SHP77 (cell line): ENCODE results near the gene SNAP25.
A peak's percentile ranks its signal among the peaks of the same experiment; 100 is the strongest.

Experiments
- DNase-seq, 2 experiments: peaks; one replicate each; lab custom pipeline; 2025; lab: John Stamatoyannopoulos, UW

Gene SNAP25

GRCh38 chr20:10216146-10216791, 2.4 kb upstream of the SNAP25 start:
- peak in 1 of 2 experiments; percentile 24 for DNase-seq

- peak; percentile 94 to 99 for DNase-seq
These were observed 764 bp upstream of the SNAP25 start for GRCh38 chr20:10217721-10218410.

GRCh38 chr20:10219452-10219791, 792 bp downstream of the SNAP25 start:
- peak; percentile 68 to 77 for DNase-seq

GRCh38 chr20:10219993-10220750, 1.5 kb downstream of the SNAP25 start:
- DNase-seq: no peak

GRCh38 chr20:10221021-10221420, 2.4 kb downstream of the SNAP25 start:
- DNase-seq: peak; percentile 57 to 69

- DNase-seq: peak in 1 of 2 experiments; percentile 24
These were observed 6.9 kb downstream of the SNAP25 start for GRCh38 chr20:10225439-10226060.

- peak; percentile 29 to 47 for DNase-seq
These were observed 9.7 kb downstream of the SNAP25 start for GRCh38 chr20:10228330-10228729.

GRCh38 chr20:10231290-10231689, 12.7 kb downstream of the SNAP25 start:
- no peak for DNase-seq

GRCh38 chr20:10236540-10237533, 18.2 kb downstream of the SNAP25 start:
- DNase-seq: no peak

GRCh38 chr20:10239954-10240353, 21.3 kb downstream of the SNAP25 start:
- DNase-seq: peak; percentile 69 to 85

GRCh38 chr20:10240655-10241054, 22.0 kb downstream of the SNAP25 start:
- no peak for DNase-seq

- no peak for DNase-seq
These were observed 23.5 kb downstream of the SNAP25 start for GRCh38 chr20:10242166-10242565.

- no peak for DNase-seq
These were observed 28.8 kb downstream of the SNAP25 start for GRCh38 chr20:10247440-10247839.

- DNase-seq: peak; percentile 26 to 74
These were observed 30.6 kb downstream of the SNAP25 start for GRCh38 chr20:10249048-10249770.

GRCh38 chr20:10249822-10250221, 31.2 kb downstream of the SNAP25 start:
- no peak for DNase-seq

- DNase-seq: peak; percentile 93 to 94
These were observed 32.3 kb downstream of the SNAP25 start for GRCh38 chr20:10250902-10251301.

- DNase-seq: peak in 1 of 2 experiments; percentile 11
These were observed 35.1 kb downstream of the SNAP25 start for GRCh38 chr20:10253780-10254179.

GRCh38 chr20:10255846-10256245, 37.2 kb downstream of the SNAP25 start:
- DNase-seq: no peak

GRCh38 chr20:10259166-10259565, 40.5 kb downstream of the SNAP25 start:
- no peak for DNase-seq

- DNase-seq: no peak
These were observed 41.7 kb downstream of the SNAP25 start for GRCh38 chr20:10260316-10260715.

- no peak for DNase-seq
These were observed 43.1 kb downstream of the SNAP25 start for GRCh38 chr20:10261702-10262101.
